ENCODE results near the gene NGF.

Gene NGF

GRCh38 chr1:115278211-115278610 lies 59.8 kb downstream of the NGF start:
- DNase-seq, result no peak

DNA sequence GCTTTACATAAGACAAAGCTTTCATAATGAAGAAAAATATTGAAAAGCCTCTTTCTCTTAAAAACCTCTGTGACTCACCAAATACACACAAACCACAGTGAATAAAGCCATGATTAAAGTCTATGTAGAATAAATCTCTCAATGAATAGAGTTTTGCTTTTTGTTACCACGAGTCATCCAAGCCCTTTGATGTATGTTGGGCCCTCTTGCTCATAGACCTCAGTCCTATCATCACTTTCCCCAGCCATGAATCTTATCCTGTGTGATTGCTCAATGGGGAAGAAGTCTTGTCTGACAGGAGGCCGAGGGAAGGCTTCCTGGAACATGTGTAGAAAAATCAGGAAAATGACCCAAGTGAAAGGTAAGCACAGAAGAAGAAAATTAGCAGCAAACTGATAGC lies 60.8 kb downstream of the NGF start:
- peak; percentile 52 for DNase-seq

DNA sequence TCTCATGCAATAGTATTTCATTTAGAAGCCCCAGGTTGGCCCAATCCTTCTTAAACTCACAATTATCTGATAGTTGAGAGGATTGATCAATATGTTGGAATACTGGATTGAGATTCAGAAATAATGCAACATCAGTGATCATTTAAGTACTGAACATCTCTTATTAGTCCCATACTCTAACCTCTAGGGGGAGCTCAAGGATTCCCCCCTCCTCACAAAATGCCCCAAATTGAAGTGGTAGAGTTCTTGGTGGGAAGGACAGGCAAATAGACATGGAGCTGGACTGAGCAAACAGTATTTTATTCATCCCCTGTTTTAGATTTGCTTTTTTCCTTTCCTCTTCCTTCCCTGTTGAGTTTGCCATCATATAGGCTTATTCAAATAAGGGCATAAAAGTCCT lies 62.8 kb downstream of the NGF start:
- DNase-seq, result no peak

- DNase-seq, result no peak
Measured at GRCh38 chr1:115274467-115274866, 63.6 kb downstream of the NGF start.

DNA sequence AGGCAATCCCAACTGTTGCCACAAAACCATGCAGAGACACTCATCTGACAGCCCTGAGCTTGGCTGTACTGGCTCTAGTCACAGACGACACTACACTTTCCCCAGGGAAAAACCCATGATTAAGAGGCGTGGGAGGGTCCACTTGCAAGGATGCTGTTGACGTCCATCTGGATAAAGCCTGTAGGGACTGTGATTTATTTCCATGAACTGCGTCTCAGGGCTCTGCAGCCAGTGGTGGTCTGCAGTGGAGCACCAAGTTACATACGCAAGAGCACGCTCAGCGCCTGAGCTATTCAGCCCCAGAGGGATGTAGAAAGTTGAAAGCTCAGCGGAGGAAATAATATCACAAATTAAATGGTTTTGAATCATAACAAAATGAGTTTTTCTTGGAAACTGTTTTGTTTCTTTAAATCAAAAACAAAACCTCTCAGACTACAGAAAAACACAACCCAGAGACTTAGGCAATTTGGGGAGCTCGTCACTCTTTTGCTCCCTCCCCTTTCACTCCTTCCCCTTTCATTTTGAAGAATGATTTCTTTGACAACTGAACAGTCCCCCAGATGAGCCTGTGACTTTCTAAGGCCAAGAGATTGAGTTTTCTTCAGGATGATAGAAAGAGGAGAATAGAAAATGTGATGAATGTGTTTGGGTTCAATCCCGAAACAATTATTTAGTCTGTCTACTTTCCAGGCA lies 71.2 kb downstream of the NGF start:
- DNase-seq, result no peak

- no peak for DNase-seq
Measured at GRCh38 chr1:115265099-115265498, 73.0 kb downstream of the NGF start.

- no peak for DNase-seq
Measured at GRCh38 chr1:115262886-115263285, 75.2 kb downstream of the NGF start.

GRCh38 chr1:115261496-115261895 lies 76.6 kb downstream of the NGF start:
- no peak for DNase-seq

DNA sequence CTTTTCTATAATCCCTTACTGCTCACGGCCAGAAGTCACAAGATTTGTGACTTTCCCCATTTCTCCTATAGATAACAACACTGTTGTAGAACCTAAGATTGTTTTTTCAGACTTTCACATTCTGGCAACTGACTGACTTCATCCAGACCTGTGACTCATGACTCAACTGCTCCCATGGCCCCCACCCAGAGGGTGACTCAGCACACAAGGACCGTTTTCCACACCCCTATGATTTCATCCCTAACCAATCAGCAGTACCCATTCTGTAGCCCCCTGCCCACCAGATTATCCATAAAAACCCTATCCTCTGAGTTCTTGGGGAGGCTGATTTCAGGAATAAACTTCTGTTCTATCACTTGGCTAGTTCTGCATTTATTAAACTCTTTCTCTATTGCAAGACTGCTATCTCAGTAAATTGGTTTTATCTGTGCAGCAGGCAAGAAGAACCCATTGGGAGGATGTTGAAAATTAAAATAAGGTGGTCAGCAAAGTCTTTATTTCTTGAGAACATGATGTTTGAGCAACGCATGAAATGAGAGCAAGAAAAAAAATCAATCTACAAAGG lies 79.7 kb downstream of the NGF start:
- peak; percentile 62 for DNase-seq

DNA sequence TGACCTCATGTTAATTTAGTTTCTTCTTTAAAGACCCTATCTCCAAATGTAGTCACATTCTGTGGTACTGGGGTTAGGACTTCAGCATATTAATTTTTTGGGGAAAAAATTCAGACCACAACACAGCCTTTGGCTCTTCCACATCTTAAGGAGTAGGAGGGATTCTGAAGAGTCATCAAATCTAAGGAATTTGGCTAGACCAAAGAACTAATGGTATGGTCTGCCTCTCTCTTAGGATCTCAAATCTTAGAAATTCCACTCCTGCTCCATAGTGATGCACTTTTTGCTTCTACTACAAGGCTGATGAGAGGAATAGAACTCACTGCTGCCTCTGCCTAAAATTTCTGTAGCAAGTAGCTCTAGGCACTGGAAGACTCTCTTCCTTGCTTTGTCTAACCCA lies 80.5 kb downstream of the NGF start:
- no peak for DNase-seq

DNA sequence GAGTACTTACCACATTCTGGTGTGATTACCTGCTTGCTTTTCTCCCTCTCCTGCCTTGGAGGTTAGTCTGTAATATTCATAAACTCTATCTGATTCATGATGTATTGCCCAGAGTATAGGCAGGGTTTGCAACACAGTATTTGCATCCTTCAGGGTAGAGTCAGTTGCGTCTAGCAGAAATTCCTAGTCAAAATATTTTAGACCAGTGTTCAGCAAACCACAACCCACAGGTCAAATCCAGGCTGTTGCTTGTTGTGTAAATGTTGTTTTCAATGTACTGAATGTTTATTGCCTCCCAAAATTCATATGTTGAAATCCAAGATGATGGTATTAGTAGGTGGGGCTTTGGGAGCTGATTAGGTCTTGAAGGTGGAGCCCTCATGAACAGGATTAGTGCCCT lies 82.9 kb downstream of the NGF start:
- peak; percentile 90 for DNase-seq

DNA sequence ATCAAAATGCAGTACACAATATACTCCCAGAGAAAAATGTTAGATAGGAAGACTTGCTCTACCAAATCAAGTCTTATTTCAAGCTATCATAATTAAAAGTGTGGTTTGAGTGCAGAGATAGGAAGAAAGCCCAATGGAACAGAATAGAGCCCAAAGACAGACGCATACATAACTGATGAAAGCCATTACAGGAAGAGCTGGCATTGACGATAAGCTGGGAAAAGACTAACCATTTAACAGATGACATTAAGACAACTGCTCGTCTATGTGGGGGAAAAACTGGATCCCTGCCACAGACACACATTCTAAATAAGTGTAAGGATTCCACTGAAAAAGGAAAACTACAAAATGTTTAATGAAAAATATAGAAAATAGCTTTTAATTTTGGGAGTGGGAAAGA lies 85.5 kb downstream of the NGF start:
- no peak for DNase-seq

- peak; percentile 93 for DNase-seq
Measured at GRCh38 chr1:115251856-115252255, 86.2 kb downstream of the NGF start.

- peak; percentile 82 for DNase-seq
Measured at GRCh38 chr1:115251340-115251748, 86.7 kb downstream of the NGF start.

DNA sequence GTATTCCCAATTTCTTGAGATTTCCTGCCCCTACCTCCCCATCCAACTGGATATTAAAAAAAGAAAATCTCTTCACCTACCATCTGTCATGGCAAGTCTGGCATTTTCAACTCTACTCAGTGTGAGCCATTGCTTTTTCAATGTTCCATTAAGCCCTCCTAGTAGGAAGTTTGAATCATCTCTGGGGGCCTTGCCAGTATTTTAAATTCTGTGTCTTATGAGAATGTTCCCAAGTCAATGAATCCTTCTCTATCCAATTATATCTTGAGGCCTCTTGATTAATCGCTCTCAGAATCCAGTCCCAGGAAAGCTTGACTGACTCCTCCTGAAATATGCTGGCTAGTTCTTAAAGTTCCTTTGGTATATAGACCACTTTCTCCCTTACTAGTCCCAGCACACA lies 91.5 kb downstream of the NGF start:
- no peak for DNase-seq

- DNase-seq, result no peak
Measured at GRCh38 chr1:115245227-115245626, 92.8 kb downstream of the NGF start.

GRCh38 chr1:115242543-115242942 lies 95.5 kb downstream of the NGF start:
- DNase-seq, result no peak

DNA sequence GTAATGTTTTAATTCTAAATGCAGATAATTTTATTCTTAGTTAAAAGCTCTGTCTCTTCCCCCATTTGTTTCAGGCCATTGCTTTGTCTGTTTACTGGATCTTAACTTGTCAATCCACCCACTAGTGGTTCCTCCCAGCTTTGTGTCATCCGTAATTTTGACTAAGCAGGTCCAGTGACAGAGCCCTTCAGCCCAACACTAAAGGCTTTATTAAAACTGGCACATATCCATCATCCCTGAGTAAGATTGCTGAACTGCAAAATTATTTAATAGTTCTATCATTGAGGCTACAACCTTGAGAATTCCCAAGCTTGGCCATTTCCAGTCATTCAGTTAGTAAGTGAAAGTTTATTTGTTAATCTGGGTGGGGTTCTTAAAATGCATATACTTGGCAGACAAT lies 96.7 kb downstream of the NGF start:
- no peak for DNase-seq

- no peak for DNase-seq
Measured at GRCh38 chr1:115240297-115240696, 97.8 kb downstream of the NGF start.

DNA sequence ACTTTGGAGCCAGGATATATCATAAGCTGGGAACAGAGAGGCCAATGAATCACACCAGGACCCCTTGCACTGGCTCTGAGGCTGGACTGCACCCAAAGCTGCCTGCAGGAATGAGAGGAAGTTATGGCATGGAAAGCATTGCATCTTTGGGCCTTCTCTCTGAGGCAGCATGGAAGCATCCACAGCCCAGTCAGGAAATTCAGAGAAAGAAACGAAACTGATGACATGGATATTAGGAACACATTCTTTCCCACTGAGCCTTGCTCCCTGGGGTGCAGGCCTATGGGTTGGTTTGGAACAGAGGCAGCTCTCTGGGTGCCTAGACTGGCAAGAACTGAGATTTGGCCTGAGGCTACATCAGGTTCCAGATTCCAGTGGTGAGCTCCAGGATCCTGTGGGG lies 98.6 kb downstream of the NGF start:
- peak; percentile 34 for DNase-seq

GRCh38 chr1:115239148-115239422 lies 99.0 kb downstream of the NGF start:
- no peak for DNase-seq

- DNase-seq, result no peak
Measured at GRCh38 chr1:115238336-115239147, 99.5 kb downstream of the NGF start.

- peak; percentile 42 for DNase-seq
Measured at GRCh38 chr1:115237507-115237906, 100.5 kb downstream of the NGF start.

GRCh38 chr1:115237023-115237422 lies 101.0 kb downstream of the NGF start:
- DNase-seq, result no peak

Data from HCEC 1CT (cell line).